ENCODE results near the gene C2CD3. TPM values are rescaled to one million over a fixed set of nuclear protein-coding genes. Genes with fewer than 3 reads are reported as not detected.

Gene C2CD3
- total RNA-seq, 1 donor from 2014 or later, result 12.4 TPM

DNA sequence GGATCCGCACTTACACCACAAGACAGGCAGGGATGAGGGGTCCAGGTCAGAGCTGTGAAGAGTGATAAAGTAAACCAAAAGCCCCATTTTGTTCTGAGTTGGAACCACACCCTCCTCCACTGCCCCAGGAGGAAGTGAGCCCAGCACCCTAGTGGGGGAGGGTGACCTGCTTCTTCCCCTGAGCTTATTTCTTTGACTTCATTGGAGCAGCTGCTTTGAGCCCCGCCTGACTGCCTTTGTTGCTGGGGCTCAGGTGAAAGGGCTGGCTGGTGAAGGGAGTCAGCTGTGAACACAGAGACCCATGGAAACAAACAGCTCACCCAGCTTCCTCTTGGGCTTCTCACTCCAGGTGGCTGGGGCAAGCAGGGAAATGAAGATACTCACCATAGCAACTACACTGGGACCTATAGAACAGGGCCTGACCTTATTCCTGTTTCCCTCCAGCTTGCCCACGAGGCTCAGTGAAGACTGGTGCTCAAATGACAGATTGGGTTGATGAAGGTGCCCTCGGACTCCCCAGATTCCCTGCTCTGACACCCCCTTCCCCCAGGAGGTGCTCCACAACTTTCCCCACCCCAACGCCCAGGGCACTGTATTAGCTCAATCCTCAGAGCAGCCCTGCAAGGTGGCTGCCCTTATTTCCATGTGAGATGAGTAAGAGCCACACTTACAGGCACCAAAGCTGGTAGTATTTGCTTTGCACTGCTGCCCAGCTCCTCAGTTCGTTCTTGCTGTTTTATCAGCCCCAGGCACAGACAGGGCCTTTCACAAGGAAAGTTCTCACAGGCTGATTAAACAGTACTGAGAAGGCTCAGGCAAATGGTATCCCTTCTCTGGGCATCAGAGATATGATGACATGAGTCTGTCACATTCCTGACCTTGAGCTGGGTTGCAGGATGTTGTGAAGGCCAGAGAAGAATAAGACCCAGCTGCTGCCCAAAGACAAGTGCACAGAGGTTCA, 190.5 kb downstream of the C2CD3 start:
- peak; percentile 49 for ATAC-seq

DNA sequence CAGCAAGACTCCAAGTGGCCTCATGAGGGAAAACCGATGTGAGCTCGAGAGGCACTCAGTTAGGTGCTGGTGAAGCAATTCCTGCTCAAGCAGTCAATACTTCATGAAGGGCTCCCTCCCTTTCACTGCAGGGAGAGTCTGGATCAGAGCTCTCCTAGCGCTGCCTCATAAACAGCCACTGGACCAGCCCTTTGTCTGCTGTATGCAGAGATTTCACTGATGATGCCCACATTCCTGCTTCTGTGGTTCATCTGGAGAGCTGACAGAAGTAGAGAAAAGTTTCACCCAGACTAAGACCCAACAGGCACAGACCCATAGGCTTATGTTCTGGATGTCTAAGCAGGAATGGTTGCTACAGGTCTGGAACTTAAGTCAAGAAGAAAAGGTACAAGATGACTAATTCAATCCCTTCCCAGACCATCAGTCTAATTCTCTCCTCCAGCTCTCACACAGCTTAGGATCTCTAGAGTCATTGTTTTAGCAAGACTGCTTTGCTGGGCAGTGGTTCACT, 192.2 kb downstream of the C2CD3 start:
- no peak for ATAC-seq

DNA sequence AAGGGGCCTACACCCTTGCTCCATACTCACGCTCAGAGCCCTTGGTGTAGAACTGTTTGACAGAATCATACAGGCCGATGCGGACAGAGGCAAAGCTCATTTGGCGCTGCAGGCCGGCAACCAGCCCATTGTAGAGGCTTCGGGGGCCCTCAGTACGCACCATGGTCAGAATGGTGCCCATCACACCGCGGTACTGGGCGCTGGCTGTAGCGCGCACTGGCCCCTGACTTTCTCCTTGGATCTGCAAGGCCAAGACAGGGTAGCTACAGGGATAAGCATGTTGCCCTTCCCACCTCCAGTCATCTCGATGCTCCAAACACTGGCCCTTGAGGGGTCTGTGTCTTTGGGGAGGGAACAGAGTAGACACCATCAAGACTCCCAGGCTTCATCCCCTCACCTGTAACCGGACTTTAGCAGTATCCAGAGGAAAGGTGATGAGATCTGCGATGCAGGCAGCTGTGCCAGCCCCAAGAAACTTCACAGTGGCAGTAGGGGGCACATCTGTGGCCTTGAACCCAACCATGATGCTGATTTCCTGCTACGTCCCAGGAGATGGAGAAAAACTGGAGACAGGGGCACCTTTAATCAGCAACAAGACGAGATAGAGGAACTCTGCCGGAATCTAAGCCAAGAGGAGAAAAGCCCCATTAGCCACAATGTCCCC, 192.8 kb downstream of the C2CD3 start:
- no peak for ATAC-seq

DNA sequence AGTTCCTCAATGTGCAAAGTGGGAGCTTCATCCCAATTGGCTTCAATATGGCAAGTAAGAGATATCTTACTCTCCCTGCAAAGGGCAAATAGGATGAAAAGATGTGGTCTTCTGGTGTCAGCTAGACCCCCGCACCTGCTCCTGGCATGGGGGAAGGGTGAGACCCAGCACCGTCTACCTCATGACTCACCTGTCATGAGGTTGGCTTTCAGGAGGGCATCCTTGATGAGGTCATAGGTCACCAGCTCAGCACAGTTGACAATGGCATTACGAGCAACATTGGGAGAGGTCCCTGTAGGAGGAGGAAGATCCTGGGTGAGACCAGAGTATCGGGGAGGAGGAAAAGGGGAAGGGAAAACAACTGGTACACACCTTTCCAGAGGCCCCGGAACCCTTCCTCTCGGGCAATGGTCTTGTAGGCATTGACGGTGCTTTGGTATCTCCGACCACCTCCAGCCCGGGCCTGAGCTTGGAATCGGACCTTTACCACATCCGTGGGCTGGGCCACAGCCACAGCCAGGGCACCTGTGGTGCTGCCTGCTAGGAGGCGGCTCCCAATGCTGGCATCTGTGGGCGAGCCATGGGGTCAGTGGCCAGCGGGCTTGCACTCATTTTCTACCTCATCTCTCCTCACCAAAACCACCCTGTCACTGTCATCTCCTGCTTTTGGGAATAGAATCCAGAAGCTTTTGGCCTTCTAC, 194.2 kb downstream of the C2CD3 start:
- no peak for ATAC-seq

DNA sequence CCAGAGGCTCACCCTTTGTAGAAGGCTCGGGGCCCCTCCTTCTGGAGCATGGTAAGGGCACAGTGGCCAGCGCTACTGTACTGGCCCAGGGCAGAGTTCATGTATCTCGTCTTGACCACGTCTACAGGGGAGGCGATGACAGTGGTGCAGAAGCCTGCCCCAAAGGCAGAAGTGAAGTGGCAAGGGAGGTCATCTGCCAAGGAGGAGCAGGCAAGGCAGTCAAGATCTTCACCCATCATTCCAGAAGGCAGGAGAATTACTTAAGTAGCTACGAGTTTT, 195.4 kb downstream of the C2CD3 start:
- no peak for ATAC-seq

DNA sequence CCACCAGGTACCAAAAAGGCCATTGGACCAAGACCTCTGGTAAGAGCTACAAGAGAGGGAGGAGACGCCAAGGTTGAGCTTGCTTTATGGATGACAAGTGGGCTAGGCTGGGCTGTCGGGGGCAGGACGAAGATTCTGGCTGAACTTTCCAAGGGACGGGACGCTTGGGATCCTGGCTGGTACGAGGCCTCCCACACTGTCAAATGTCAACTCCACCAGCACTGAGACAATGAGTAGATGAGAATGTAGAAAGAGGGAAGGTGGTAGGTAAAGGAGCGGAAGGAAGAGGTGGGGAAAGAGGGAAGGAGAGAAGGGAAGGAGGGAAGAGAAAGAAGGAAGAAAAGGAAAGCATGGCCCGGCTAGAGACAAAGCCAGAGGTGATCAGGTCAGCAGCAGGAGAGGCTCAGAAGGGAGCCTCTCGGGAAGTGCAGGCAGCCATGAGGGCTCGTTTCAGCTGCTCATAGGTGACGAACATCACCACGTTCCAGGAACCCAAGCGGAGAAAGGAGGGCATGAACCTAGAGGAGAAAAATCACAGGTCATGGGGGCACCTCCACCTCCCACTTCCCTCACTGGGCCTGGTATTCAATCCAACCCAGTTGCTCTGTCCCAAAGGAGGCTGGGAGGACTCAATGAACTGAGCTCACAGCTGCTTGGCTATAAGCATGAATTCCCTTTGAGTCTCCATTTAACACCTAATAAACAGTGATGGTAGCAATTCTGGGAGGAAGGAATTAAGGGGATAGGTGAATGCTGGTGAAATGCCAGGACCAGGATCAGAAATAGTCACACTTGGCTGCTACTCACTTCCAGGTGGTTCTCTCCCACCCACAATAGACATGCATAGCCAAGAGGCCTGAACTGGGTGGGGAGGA, 196.0 kb downstream of the C2CD3 start:
- ATAC-seq, result no peak

DNA sequence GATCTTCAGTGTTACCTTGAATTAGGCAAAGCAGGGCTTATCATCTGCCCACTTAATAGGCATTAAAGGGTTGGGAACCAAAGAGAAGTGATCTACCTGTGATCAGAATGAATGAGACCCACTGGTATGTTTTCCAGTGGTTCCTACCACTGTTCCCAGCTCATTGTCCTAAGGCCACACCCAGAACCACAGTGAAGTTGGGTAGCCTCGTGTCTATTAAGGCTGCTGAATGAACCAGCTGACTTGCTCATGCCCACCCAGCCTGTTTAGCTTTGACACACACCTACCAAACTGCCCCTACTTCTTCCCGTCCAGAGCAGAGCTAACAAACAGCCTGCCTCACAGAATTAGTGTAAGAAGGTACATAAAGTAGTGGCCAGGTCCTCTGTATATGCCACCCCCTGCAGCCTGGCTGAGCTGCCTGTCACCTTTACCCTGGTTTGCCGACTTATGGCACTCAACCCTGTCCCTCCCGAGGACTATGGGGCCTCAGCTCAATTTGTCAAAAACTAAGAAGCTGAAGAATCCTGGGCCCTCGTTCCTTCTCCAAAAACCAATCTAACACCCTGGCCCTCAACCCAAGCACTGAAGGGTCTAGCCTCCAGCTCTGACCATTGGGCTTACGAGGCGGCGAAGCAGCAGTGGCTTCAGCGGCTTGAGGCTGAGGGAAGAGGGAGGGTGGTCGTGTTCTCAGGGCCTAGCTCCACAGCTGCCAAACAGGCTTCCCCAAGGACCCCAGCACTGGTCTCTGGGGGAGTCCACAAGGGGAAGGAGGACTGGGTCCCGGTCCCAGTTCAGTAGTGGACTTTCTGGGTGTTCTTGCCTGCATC, 198.0 kb downstream of the C2CD3 start:
- peak; percentile 9 for ATAC-seq

DNA sequence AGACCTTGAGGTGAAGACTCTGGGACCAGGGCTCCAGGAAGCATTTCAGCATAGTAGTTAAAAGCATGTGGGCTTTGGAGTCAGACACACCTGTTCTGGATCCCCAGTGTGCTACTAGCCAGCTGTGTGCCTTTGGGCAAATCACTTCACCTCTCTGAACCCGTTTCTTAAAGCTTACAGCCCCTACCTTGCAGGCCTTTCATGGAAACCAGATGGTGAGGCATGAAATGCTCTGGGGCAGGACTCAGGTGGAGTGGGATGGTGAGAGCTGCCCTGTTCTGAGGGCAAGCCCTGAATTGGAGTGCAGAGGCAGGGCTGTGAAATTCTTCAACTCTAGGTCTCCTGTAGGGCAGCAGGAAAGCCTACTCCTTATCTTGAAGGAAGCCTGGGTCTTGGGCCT, 198.6 kb downstream of the C2CD3 start:
- no peak for ATAC-seq

DNA sequence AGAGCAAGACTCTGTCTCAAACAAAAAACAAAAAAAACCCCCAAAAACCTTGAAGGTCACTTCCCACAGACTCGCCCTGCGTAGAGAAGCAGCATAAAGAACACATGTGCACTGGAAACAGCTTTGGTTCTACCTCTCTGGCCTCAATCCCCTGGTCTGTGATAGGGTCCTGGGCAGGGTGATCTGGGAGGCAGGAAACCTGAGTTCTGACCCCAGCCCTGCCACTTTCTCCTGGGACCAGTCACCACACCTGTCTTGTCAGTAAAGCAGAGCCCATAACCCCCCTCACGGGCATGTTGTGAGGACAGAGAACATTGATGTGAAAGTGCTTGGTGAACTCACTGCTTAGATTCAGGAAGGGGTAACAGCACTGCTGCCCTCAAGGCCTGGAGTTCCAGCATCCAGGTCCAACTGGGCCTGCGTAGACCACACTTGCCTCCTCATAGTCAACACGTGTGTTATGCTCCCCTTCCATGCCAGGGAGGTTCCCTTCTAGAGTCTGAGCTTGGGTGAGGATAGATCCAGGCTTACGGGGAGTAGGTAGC, 199.6 kb downstream of the C2CD3 start:
- ATAC-seq, result no peak

DNA sequence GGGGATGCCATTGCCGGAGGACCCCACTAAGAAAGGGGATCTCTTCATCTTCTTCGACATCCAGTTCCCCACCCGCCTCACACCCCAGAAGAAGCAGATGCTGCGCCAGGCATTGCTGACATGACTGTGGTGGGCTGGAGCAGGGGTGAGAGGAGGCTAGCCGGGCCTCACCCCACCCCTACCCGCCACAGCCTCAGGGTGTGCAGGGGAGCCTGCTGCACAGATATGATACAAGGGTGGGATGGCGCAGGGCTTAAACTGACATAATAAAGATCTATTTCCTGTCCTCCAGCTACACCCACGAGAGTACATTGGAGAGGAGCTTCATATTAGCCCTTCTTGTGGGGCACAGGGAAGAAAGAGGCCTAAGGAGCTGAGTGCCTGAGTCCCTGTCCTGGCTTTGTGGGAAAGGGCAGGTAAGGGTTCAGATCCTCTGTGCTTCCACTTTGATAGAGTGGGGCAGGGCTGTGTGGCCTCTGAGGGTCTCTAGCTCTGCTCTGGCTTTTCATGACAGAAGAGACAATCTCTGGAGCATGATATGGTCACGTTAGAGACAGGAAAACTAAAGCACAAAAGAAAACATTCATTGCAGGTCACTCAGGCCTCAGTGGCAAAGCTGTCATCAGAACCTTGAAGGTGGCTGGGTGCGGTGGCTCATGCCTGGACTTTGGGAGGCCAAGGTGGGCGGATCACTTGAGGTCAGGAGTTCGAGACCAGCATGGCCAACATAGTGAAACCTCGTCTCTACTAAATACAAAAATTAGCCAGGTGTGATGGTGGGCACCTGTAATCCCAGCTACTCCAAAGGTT, 200.6 kb downstream of the C2CD3 start:
- no peak for ATAC-seq

DNA sequence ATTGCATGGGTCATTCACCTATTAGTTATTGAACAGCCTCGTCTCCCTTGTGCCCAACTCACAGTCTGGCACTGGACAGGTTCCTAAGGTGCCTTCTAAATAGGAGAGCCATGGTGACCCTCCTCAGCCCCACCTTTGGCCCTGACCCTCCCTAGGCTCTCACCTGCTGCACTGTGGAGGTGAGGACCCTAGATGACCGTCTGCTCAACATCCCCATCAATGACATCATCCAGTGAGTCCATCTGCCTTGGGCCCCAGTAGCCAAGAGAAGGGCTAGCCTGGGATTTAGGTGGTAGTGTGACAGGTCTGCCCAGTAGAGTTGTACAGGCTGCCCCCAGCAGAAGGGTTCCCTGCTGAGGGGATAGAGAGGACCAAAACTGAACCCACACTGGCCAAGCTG, 201.7 kb downstream of the C2CD3 start:
- no peak for ATAC-seq

DNA sequence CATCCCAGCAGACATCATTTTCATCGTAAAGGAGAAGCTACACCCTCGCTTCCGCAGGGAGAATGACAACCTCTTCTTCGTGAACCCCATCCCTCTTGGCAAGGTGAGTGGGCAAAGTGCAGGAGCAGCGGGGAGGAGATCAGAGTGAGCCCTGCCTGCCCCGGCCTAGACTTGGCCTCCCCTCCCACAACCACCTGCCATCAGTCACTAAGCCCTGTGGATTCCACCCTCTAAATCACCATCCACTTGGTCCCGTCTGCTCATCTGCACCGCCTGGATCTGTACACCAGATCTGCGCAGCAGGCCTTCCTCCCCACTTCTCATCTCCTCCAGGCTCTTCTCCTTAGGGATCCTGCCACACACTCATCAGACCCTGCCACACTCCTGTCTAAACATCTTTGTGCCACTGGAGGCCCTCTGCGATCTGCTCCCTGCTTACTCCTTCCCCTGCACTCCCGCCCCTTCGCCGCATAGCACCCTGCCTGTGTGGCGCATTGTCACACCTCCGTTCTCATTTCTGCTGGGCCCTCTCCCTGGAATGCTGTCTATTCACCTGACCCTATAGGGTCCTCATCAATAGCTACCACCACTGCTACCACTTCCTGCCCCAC, 202.3 kb downstream of the C2CD3 start:
- no peak for ATAC-seq

DNA sequence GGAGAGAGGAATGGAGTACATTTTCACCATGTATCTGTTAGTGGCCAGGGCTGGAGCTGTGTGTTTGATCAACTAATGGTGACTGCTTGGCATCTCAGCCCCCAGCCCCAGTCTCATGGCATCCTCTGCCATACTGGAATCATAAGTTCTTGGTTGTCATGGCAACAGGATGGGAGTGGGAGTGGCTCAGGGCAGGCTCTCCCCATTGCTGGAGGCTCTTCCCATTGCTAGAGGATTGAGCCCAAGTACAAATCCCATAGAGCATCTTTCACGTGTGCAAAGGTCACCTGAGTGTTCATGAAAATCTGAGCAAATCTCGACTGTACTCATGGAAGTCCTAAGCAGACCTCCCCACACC, 205.1 kb downstream of the C2CD3 start:
- ATAC-seq, result no peak

DNA sequence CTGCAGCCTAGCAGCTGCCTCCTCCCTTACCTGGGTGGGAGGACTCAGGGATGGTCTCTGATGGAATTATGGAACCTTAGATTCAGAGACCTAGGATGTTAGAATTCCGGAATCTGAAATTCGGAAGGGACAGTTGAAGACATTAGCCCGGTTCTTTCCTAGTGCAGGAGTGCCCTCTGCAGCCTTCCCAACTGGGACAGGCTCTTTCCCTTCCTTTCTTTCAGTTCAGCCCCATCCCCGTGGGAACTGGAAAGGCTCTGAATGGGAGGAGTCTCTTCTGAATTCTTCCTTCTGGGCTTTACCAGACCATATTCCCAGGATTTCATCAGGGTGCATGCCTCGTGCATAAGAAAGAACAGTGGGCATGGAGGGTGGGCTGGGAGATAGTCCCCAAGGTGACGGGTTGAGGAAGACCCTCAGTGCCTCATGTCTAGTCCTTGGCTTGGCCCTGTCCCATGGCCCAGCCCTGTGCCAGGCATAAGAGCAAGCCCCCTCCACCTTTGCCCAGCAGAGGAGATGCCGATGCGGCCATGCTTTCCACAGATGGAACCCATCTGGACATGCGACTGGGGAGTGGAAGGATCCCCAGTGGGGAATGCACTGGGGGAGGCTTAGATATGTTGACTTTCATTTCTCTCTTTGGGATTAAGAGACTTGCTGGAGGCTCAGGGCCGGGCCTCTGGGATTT, 205.6 kb downstream of the C2CD3 start:
- ATAC-seq, result no peak

DNA sequence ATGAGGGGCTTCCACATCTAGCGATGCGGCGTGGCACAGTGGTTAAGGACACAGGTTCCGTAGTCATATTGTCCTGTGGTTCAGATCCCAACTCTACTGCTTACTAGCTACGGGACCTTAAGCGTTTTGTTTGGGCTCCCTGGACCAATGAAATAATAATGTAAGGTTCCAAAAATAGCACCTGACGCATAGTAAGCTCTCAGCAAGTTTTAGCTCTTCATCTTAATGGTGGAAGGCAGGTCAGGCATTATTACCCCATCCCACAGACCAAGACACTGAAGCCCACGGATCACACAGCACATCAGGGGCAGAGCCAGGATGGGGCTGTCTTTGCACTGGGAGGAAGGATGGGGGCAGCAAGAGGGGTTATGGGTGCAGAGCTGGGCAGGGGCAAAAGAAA, 206.9 kb downstream of the C2CD3 start:
- ATAC-seq, result no peak

All from esophagus mucosa (tissue), 1 donor.